Ishikawa (cell line): Measurements from ENCODE around the gene SWT1.

Experiments used
- CREB1 ChIP-seq: IDR thresholded peaks from 2 replicates; pipeline ENCODE4 v1.6.1; 2012; ENCODE audit warnings: low read depth
- EP300 ChIP-seq: IDR thresholded peaks from 2 replicates; pipeline ENCODE4 v1.6.1; 2012; ENCODE audit warnings: borderline replicate concordance
- TCF12 ChIP-seq: IDR thresholded peaks from 2 replicates; pipeline ENCODE4 v1.6.1; 2012; ENCODE audit warnings: low read depth

DNA sequence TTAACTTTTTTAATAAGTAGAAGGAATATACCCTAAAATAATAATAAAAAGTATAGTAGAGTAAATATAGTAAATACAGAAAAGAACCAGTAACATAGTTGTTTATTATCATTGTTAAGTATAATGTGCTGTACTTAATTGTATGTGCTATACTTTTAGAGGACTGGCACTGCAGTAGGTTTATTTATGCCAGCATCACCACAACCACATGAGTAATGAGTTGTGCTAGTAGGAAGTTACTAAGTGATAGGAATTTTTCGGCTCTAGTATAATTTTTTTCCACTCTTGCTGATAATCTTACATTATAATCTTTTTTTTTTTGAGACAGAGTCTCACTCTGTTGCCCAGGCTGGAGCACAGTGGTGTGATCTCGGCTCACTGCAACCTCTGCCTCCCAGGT is 88.5 kb downstream of the SWT1 start:
- TF ChIP-seq CREB1, result no peak
- TF ChIP-seq TCF12, result no peak
- TF ChIP-seq EP300, result no peak
